HUDEP-2 (cell line): Measurements from ENCODE around the gene KRTAP20-4.

Experiments used
- DNase-seq, 76 experiments: peaks; one replicate each; lab custom pipeline; 2025; ENCODE audit not compliant: unreplicated experiment in 76 of 76; lab: John Stamatoyannopoulos, UW

The KRTAP20-4 gene

DNA sequence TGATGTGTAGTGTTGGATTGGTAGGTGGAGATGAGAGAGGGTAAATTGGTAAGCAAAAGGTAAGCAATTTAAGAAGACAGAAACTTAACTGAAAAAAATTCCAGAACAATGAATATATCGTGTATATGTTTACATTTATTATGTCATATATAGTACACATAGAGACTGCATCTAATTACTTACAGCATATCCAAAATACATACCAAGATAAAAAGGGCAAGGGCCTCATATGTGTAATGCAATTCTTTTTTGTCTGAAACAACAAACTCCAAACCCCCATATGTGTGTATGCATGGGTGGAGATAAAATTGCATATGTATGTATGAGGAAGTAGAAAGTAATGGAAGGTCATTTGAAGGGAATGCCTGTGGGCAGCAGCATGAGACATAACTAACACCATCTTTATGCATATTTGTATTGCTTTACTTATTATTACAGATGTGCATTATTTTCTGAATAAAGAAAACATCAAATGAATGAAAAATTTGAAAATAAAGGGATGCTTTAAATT lies 26.5 kb downstream of the KRTAP20-4 start:
- no peak for DNase-seq

DNA sequence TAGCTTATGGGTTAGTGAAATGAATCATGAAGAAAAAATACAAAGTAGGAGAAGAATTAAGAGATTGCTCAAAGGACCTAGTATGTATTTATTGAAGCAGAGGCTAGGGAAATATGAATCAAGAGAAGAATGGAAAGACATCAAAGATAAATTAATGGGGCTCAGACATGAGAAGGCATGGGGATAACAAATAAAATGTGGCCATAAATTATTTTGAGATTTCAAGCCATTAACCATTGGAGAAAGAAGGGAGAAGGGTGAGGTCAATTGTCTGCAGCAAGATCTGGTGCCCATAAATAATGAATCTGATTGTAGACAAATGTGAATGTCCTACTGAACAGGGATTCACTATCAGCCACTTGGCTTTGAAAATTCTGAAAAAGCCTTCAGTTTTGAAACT lies 32.5 kb downstream of the KRTAP20-4 start:
- no peak for DNase-seq

DNA sequence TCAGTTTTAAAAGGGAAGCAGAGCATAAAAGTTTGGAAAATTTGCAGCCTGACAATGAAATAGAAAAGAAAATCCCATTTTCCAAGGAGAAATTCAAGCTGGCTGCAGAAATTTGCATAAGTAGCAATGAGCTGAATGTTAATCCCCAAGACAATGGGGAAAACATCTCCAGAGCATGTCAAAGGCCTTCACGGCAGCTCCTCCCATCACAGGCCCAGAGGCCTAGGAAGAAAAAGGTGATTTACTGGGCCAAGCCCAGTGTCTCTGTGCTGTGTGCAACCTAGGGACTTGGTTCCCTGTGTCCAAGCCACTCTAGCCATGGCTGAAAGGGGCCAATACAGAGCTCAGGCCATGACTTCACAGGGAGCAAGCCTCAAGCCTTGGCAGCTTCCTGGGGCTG lies 48.3 kb downstream of the KRTAP20-4 start:
- DNase-seq = no peak
